GM18499 (cell line): Measurements from ENCODE around the gene JAG1.
"Not testable (repeated sequence)": the region's sequence is repeated elsewhere in the genome, so short reads cannot be mapped to it uniquely, and the experiment has no call there.

Experiments
- ATAC-seq: cut with Tn5 transposase; IDR thresholded peaks from one replicate; pipeline ENCODE4 v1.9.1; 2021; ENCODE audit warnings: moderate number of reproducible peaks; ENCODE audit not compliant: insufficient read depth, unreplicated experiment

JAG1 gene

GRCh38 chr20:10591946-10592521 lies 81.8 kb downstream of the JAG1 start:
- no peak for ATAC-seq

- ATAC-seq: no peak
Measured at GRCh38 chr20:10590950-10591671, 82.7 kb downstream of the JAG1 start.

GRCh38 chr20:10590446-10590845 lies 83.4 kb downstream of the JAG1 start:
- not testable (repeated sequence) for ATAC-seq
